Stimulated activated CD8-positive, alpha-beta memory T cell treated with anti-CD3 and anti-CD28 coated beads, Interleukin-7, amount 100 ng/mL, for 48 hours (primary cell): ENCODE data around the gene PPP1R12B.
A peak's percentile ranks its signal among the peaks of the same experiment; 100 is the strongest.
"Not testable (repeated sequence)": the region's sequence is repeated elsewhere in the genome, so short reads cannot be mapped to it uniquely, and the experiment has no call there.

Experiments
- DNase-seq, 2 donors: peaks; one replicate each; pipeline ENCODE4 v3.0.0-alpha.2; 2020; ENCODE audit warnings: low read depth in 1 of 2; ENCODE audit errors: extremely low read depth in 1 of 2

PPP1R12B gene

DNA sequence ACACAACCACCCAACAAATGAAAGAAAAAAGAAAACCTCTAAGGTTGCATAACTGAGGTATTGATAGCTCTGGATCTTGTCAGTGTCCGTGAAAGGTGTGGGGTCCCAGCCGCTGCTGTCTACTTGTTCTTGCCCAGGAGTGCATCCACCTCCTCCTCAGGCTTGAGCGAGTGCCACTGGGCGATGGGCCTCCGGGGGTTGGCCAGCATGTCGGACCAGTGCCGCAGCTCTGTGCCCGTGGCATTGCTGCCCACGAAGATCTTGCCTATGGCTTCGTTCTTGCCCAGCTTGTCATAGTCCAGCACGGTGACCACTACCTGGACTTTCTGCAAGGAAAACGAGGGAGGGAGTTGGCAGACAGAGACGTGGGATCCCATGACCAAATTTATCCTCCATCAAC is 248.1 kb downstream of the PPP1R12B start:
- DNase-seq: no peak

DNA sequence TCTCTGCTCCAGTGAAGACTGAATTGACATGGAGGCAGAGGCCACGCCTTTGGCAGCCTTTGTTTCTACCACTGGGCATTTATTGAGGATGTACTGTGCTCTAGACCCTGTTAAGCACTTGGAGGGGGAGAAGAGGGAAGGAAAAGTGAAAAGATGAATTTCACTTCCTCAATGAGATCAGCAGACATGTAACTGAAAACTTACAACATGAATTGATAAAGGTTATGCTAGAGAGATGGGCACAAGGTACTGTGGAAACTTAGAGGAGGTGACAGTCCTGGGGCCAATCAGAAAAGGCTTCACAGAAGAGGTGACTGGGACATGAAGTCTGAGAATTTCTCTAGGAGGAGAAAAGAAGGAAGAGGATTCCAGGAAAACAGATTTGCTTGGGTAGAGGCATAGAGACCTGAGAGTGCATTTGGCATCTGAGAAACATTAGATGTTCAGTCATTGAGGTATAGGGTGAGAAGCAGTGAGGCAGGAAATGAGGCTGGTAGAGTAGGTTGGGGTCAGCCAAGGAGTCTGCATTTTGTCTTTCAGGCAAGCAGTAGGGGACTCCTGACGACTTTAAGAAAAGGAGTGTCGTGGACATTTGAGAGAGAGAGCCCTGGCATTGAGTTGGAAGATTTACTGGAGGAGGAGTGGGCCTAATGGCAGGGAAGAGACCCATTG is 248.7 kb downstream of the PPP1R12B start:
- no peak for DNase-seq

GRCh38 chr1:202599669-202600431 is 251.4 kb downstream of the PPP1R12B start:
- DNase-seq: peak in 1 of 2 donors; percentile 13

- no peak for DNase-seq
Measured at GRCh38 chr1:202600432-202601041, 252.0 kb downstream of the PPP1R12B start.

- no peak for DNase-seq
Measured at GRCh38 chr1:202603435-202603834, 254.9 kb downstream of the PPP1R12B start.

- no peak for DNase-seq
Measured at GRCh38 chr1:202605515-202605914, 257.0 kb downstream of the PPP1R12B start.

GRCh38 chr1:202612036-202612435 is 263.5 kb downstream of the PPP1R12B start:
- DNase-seq: not testable (repeated sequence)

GRCh38 chr1:202613571-202613970 is 265.1 kb downstream of the PPP1R12B start:
- DNase-seq: no peak

DNA sequence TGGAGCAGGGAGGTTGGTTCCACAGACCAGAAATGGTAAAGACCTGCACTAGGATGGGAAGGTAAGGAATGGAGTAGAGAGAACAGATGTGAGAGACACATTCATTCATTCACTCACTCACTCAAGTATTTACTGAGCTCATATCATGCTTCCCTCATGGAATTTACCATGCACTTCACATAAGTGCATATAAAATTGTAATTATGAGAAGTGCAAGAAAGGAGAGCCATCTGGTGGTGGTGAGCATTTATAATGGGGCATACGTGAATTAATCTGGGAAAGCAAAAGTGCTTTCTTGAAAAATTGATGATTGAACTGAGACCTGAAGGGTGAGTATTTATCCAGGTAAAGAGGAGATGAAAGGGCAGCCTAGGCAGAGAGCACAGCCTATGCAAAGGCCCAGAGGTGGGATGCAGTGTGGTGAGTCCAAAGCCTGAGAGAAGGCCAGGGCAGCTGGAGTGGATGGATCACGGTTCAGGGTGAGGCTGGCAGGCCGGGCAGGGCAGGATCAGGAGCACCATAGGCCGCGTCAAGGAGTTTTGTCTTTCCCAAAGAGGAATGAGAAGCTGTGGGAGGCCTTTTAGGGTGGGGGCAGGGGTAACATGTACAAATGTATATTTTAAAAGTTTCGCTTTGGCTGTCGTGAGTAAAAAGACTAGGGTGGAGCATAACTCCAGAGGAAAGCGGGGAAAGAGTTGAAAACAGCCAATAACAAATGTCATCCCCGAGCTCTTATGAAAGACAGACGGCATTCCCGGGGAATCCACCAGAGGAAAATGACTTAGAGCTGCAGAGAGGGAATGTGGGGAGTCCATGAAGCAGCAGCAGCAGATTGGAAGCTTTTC is 266.1 kb downstream of the PPP1R12B start:
- not testable (repeated sequence) for DNase-seq

DNA sequence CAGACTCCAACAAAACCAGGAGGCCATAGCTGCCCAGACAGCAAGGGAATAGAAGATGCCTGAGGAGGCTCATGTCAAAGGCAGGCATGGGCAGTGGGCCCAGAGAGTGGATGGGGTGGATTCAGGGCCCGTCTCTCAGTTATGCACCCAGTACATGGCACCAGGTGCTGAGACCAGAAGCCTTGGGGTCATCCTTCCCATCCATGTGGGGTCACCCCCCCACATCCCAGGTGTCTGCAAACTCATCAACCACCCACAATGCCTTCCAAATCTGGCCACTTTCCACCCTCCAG is 266.7 kb downstream of the PPP1R12B start:
- DNase-seq: not testable (repeated sequence)

DNA sequence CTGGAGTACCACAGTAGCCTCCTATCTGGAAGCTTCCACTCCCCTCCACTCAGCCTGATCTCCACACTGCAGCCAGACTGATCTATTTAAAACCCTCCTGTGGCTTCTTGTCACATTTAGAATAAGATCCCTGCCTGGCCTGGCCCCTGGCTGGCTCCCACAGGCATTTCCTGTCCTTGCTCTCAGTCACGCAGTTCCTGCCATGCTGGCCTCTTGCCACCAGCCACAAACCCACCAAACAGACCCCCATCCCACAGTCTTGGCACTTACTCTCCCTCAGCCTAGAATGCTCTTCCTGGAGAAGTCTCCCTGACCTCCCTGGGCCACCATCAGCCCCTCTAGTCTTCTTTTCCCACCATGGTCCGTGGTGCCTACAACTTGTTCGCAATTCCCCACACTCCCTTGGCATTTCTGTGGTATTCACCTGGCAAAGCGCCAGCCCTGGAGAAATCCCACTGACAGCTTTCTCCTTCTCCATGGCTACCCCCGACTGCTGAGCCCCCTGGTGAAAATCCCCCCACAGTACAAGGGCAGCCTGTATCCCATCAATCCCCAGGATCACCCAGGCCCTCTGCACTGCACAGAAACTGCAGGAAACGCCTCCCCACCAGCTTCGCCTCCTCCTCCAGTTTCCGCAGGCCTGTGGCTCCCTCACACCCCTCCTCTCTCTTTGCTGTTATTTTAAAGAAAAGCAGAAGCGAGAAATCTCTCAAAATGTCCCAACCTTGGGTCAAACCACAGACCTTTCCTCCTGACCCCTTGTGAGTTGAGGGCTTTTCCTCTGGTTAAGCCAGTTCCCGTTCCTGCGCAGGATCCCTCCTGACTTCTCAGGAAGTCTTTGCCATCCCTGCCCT is 267.2 kb downstream of the PPP1R12B start:
- no peak for DNase-seq

DNA sequence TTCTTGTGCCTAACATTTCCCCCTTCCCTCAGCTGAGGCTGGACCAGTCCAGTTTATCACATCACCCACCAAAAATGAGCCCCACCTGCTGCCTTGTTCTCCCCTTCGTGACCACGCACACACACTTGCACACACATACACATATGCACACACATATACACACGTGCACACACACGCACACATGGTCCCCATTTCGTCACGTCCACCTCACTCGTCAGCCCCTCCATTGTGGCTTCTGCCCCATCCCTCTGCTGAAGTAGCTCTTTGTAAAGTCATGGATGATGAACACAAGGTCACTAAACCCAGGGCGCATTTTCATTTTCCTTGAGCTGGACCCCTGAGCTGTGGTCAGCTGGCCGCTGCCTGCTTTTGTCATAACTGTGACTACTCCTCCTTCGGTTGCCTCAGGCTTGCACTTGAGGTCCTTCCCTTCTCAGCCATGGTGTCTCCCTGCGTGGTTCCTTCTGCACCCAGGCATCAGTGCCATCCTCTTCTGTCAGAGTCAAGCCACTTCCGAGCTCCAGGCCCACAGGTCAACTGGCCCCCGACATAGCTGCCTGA is 267.9 kb downstream of the PPP1R12B start:
- DNase-seq: no peak

DNA sequence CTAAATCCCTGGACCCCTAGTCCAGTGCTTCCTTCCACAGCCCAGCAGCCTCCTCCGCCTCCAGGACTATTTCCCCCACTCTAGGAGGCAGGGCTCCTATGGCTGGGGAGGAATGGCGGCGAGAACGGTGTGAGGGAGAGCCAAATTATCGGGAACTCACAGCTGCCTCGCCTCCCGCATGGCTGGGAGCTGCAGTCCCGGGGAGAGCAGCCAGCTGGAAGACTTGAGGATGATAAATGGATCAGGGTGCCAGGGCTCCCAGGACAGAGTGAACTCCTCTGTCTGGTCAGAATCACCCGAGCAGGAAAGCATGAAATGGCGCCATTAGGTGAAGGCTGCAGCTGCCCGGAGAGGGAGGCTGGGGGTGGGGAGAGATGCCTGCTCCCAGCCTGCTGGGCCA is 270.5 kb downstream of the PPP1R12B start:
- not testable (repeated sequence) for DNase-seq

DNA sequence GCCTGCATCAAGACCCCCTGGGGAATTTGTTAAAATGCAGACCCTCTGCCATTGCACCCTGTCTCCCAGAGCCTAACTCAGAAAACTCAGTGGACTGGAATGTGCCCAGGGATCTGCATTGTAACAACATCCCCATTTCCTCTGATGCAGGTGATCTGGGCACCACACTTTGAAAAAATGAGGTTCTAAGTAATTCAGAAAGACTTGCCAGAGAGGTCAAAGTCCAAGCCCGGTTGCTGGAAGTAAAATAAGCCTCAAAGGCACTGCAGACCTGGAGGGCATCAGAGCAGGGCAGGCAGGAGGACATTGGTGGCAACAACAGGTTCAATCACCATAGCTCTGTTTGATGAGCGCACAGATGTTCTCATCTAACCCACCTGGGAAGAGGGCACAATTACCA is 271.0 kb downstream of the PPP1R12B start:
- DNase-seq: no peak

DNA sequence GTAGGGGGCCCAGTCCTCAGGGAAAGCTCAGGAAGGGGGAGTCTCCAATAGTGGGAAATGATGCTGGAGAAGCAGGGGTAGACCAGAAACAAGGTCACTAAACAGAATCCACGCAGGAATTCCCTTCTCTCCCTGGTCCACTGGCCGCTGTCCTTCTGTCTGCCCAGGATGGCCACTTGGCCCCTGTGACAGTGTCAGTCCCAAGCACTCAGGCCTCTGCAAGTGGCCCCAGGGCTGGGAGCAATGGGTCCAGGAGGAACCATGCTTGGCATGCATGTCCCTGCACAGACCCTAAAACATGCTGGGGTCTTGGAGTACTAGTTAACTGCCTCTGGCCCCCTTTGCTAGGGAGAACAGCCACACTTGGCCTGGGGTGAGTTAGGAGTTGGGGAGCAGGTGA is 271.5 kb downstream of the PPP1R12B start:
- not testable (repeated sequence) for DNase-seq

- DNase-seq: no peak
Measured at GRCh38 chr1:202621446-202621845, 272.9 kb downstream of the PPP1R12B start.

DNA sequence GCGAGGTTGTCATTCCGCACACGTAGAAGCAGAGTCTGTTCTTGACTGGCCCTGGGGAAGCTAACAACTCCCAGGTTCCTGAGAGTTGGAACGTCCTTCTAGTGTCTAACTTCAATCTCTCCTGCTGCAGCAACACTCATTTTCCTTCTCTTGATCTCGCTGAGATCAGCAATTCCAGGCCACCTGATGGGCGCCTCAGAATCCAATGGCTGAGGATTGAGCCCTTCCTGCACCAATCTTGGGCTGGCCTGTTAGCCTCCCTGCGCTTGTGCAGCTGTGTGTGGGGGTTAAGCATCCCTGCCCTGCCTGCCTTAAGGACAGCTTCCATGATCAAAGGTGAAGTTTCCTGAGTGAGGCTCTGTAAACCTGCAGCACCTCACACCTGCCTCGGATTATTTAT is 273.9 kb downstream of the PPP1R12B start:
- no peak for DNase-seq

GRCh38 chr1:202623075-202623474 is 274.6 kb downstream of the PPP1R12B start:
- DNase-seq: no peak

- DNase-seq: not testable (repeated sequence)
Measured at GRCh38 chr1:202623476-202623875, 275.0 kb downstream of the PPP1R12B start.
